K562 (cell line): Measurements from ENCODE around the gene SLC12A6. TPM values are rescaled to one million over a fixed set of nuclear protein-coding genes. Genes with fewer than 3 reads are reported as not detected.

Experiments
- CBFA2T2 ChIP-seq: fragments of 450-650 bp; conservative IDR thresholded peaks from 2 replicates; pipeline ENCODE4 v1.6.1; 2017; ENCODE audit warnings: mild to moderate bottlenecking
- CREB1 ChIP-seq, 2 experiments: sonication (generic) in 1 of 2; formaldehyde crosslinking in 1 of 2; IDR thresholded peaks; 2 replicates each; pipeline versions ENCODE4 v1.6.1 to v1.8.0; 2012 to 2022; ENCODE audit warnings: inconsistent platforms in 1 of 2, mild to moderate bottlenecking in 1 of 2, missing genetic modification reagents in 1 of 2, moderate library complexity in 1 of 2
- ELK1 ChIP-seq: sonication (generic); formaldehyde crosslinking; IDR thresholded peaks from 2 replicates; pipeline ENCODE4 v1.8.1; 2022; ENCODE audit warnings: missing genetic modification reagents
- GABPA ChIP-seq: fragments of 200-800 bp; sonication (Bioruptor generic); conservative IDR thresholded peaks from 2 replicates; pipeline ENCODE4 v1.6.1; 2016; ENCODE audit warnings: low read depth, missing genetic modification characterization, missing compliant biosample characterization
- HMG20A ChIP-seq: fragments of 450-650 bp; formaldehyde crosslinking; conservative IDR thresholded peaks from 2 replicates; pipeline ENCODE4 v1.4.0; 2020; ENCODE audit warnings: mild to moderate bottlenecking, mixed read lengths
- MIER1 ChIP-seq: fragments of 450-650 bp; IDR thresholded peaks from 2 replicates; pipeline ENCODE4 v1.6.1; 2016; ENCODE audit warnings: antibody characterized with exemption, mild to moderate bottlenecking, low read depth
- NFE2 ChIP-seq: IDR thresholded peaks from 2 replicates; pipeline ENCODE4 v1.6.1; 2014; ENCODE audit warnings: antibody characterized with exemption, low read depth
- PCBP2 ChIP-seq: fragments of 200-400 bp; formaldehyde crosslinking; IDR thresholded peaks from 2 replicates; pipeline ENCODE4 v1.6.1; 2018; ENCODE audit warnings: low read length, low read depth, mild to moderate bottlenecking, moderate library complexity; ENCODE audit not compliant: poor library complexity, severe bottlenecking
- PHTF2 ChIP-seq: fragments of 250-450 bp; sonication (Bioruptor Pico); IDR thresholded peaks from 2 replicates; pipeline ENCODE4 v1.5.0; 2021; ENCODE audit warnings: mild to moderate bottlenecking
- RBM39 ChIP-seq: fragments of 200-400 bp; formaldehyde crosslinking; optimal IDR thresholded peaks from 2 replicates; pipeline ENCODE3; 2018; ENCODE audit warnings: low read depth, low read length
- SMAD3 ChIP-seq: fragments of 450-650 bp; formaldehyde crosslinking; conservative IDR thresholded peaks from 2 replicates; pipeline ENCODE4 v1.4.0; 2020; ENCODE audit warnings: mild to moderate bottlenecking
- SMARCA4 ChIP-seq: fragments of 450-650 bp; IDR thresholded peaks from 2 replicates; pipeline ENCODE4 v1.6.1; 2016
- TSC22D4 ChIP-seq: fragments of 450-650 bp; IDR thresholded peaks from 2 replicates; pipeline ENCODE4 v1.6.1; 2016; ENCODE audit warnings: missing genetic modification characterization, missing biosample characterization, control low read depth
- ZFP36 ChIP-seq: fragments of 150-350 bp; IDR thresholded peaks from 2 replicates; pipeline ENCODE4 v1.6.1; 2018; ENCODE audit warnings: low read length, low read depth; ENCODE audit not compliant: partially characterized antibody
- ZMIZ1 ChIP-seq, 2 experiments: fragments of 150-350 bp in 1 of 2; IDR thresholded peaks; 2 replicates each; pipeline ENCODE4 v1.6.1; 2012 to 2016; ENCODE audit warnings: low read depth in 2 of 2, low read length in 2 of 2, mild to moderate bottlenecking in 1 of 2, moderate library complexity in 1 of 2
- ZNF121 ChIP-seq: sonication (generic); formaldehyde crosslinking; conservative IDR thresholded peaks from 2 replicates; pipeline ENCODE4 v1.8.0; 2022; ENCODE audit warnings: missing genetic modification reagents
- ZNF184 ChIP-seq: sonication (generic); formaldehyde crosslinking; IDR thresholded peaks from 2 replicates; pipeline ENCODE4 v1.5.0; 2020; ENCODE audit warnings: missing genetic modification reagents
- ZNF212 ChIP-seq: fragments of 450-650 bp; formaldehyde crosslinking; IDR thresholded peaks from 2 replicates; pipeline ENCODE4 v1.4.0; 2020; ENCODE audit warnings: mild to moderate bottlenecking
- ZNF384 ChIP-seq: IDR thresholded peaks from 2 replicates; pipeline ENCODE4 v1.6.1; 2012; ENCODE audit warnings: low read depth, low read length, improper control_type of control experiment
- polyA plus RNA-seq, 8 experiments: library from polyadenylated mRNA; depleted of rRNA in 4 of 8; stranded (reverse) in 5 of 8; unstranded in 3 of 8; fragments of >200 nt; fragmentation: Nextera tagmentation in 2 of 8; fragmentation: Illumina TruSeq in 1 of 8; extraction: Ambion mirVana in 2 of 8; extraction: Trizol in 1 of 8; gene quantifications; 2 replicates each; pipeline versions ENCODE4 v1.2.1 to v1.2.3, GENCODE V29; 2011 to 2014; ENCODE audit warnings: inconsistent platforms in 1 of 8, missing spikeins in 1 of 8
- total RNA-seq, 7 experiments: library from RNA; depleted of rRNA in 6 of 7; stranded (reverse); fragments of >200 nt in 6 of 7; fragmentation: Illumina TruSeq in 2 of 7; extraction: Trizol in 2 of 7; gene quantifications; 2 replicates each; pipeline versions ENCODE4 v1.2.1 to v1.2.3, GENCODE V29; 2011 to 2021; ENCODE audit warnings: low replicate concordance in 1 of 7
- TF ChIP-seq, protein P1 (sequence below): fragments of 450-650 bp; formaldehyde crosslinking; IDR thresholded peaks from 2 replicates; pipeline ENCODE4 v1.4.0; 2022; ENCODE audit warnings: missing genetic modification characterization

Gene SLC12A6
- total and polyA plus RNA-seq, 9 of the 15 experiments (the other 6 are each of a cell fraction or from before 2014, with no cell fraction given) = 1.4 to 16.4 (median 6.7) TPM

DNA sequence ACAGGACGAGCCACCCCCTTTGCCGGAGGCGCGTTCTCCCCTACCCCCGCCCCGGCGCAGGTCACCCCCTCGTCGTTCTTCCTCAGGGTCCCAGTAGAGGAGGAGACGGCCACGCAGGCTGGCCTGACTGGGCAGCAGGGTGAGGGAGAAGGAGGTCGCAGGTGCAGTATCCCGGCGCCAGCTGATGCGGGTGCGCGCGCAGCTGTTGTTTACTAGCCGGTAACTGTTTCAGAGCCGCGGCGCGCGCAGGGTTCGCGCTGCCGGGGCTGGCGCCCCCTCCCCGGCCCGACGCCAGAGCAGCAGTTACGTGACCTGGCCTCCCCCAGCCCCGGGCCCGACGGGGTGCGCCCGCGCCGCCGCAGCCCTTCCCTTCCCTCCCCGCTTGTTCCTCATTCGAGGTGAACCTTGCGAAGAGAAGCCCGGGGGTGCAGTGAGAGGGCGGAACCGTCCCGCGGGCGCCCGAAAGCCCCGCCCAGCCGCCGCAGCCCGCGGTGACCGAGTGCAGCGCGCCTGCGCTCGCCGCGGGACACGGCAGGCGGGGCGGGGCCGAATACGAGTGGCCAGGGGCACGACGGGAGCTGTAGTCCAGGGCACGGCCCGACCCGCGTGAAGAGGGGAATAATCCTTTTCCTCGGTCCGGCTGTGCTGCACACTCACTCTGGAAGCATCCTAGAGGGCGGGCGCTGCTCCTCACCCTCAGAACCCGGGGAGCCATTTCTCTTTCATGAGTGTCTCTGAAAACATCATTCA is at the start of gene SLC12A6 (continued):
- TF ChIP-seq ZNF212 (CRISPR knock-in tag) = no peak
- no peak for TF ChIP-seq PHTF2 (CRISPR knock-in tag)
- TF ChIP-seq ZNF121 (CRISPR knock-in tag) = no peak
- no peak for TF ChIP-seq PCBP2
- no peak for TF ChIP-seq ZNF184 (CRISPR knock-in tag)
- TF ChIP-seq GABPA (tag) = peak; percentile 11; the same call in 1 of the 2 replicates
- no peak for TF ChIP-seq SMAD3 (CRISPR knock-in tag)
- no peak for TF ChIP-seq MIER1
- TF ChIP-seq CBFA2T2 = no peak
- no peak for TF ChIP-seq ZMIZ1 (IDR thresholded peaks at IDR 0.05; ENCODE audit: low read depth in 2 of 2, low read length in 2 of 2)
- no peak for TF ChIP-seq TSC22D4
- TF ChIP-seq, protein P1, sequence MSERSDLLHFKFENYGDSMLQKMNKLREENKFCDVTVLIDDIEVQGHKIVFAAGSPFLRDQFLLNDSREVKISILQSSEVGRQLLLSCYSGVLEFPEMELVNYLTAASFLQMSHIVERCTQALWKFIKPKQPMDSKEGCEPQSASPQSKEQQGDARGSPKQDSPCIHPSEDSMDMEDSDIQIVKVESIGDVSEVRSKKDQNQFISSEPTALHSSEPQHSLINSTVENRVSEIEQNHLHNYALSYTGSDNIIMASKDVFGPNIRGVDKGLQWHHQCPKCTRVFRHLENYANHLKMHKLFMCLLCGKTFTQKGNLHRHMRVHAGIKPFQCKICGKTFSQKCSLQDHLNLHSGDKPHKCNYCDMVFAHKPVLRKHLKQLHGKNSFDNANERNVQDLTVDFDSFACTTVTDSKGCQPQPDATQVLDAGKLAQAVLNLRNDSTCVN = no peak
- TF ChIP-seq RBM39 = no peak
- peak; percentile 79 for TF ChIP-seq CREB1 (IDR thresholded peaks at IDR 0.05)
- TF ChIP-seq CREB1 (CRISPR knock-in tag; IDR thresholded peaks at IDR 0.05) = peak; percentile 55
- TF ChIP-seq ZFP36 = no peak
- no peak for TF ChIP-seq NFE2
- no peak for TF ChIP-seq ELK1
- no peak for TF ChIP-seq ZNF384
- no peak for TF ChIP-seq HMG20A (CRISPR knock-in tag)
- TF ChIP-seq SMARCA4 = no peak
